ENCODE data around the gene BCAS2. TPM values are rescaled to one million over a fixed set of nuclear protein-coding genes. Genes with fewer than 3 reads are reported as not detected.

The BCAS2 gene
- total RNA-seq, 1 experiment from 2014 or later, result 26.5 TPM

GRCh38 chr1:114531094-114531493 is 50.3 kb downstream of the BCAS2 start:
- H3K9me3 ChIP-seq, result no peaks in the 10 kb centered on the region
- H3K4me3 ChIP-seq, result no peak overlapping the region
- no peaks in the 10 kb centered on the region for H3K27me3 ChIP-seq
- DNase-seq, result no peak
- no peaks in the 10 kb centered on the region for H3K36me3 ChIP-seq

GRCh38 chr1:114530224-114530623 is 51.2 kb downstream of the BCAS2 start:
- DNase-seq, result no peak
- H3K4me3 ChIP-seq, result no peak overlapping the region
- H3K27me3 ChIP-seq, result no peaks in the 10 kb centered on the region
- no peaks in the 10 kb centered on the region for H3K36me3 ChIP-seq
- no peaks in the 10 kb centered on the region for H3K9me3 ChIP-seq

DNA sequence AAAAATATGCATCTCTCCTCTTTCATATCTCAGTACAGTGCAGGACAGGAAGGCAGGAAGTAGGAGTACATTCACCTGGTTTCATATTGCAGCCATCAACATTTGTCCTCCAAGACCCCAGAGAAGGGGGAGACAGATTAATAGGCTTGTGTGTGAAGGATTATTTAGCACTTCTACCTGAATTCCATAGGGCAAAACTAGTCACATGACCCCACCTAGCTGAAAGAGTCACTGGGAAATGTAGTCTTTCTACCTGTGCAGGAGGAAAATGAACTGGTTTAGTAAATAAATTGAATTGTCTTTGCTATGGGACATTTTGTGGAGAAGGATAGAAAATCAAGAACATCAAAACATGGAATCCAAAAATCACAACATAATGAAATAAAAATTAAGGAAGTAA is 56.5 kb downstream of the BCAS2 start:
- H3K27me3 ChIP-seq, result no peaks in the 10 kb centered on the region
- H3K4me3 ChIP-seq, result no peak overlapping the region
- no peak for DNase-seq
- no peaks in the 10 kb centered on the region for H3K9me3 ChIP-seq
- no peaks in the 10 kb centered on the region for H3K36me3 ChIP-seq

GRCh38 chr1:114522264-114522575 is 59.2 kb downstream of the BCAS2 start:
- DNase-seq, result no peak

DNA sequence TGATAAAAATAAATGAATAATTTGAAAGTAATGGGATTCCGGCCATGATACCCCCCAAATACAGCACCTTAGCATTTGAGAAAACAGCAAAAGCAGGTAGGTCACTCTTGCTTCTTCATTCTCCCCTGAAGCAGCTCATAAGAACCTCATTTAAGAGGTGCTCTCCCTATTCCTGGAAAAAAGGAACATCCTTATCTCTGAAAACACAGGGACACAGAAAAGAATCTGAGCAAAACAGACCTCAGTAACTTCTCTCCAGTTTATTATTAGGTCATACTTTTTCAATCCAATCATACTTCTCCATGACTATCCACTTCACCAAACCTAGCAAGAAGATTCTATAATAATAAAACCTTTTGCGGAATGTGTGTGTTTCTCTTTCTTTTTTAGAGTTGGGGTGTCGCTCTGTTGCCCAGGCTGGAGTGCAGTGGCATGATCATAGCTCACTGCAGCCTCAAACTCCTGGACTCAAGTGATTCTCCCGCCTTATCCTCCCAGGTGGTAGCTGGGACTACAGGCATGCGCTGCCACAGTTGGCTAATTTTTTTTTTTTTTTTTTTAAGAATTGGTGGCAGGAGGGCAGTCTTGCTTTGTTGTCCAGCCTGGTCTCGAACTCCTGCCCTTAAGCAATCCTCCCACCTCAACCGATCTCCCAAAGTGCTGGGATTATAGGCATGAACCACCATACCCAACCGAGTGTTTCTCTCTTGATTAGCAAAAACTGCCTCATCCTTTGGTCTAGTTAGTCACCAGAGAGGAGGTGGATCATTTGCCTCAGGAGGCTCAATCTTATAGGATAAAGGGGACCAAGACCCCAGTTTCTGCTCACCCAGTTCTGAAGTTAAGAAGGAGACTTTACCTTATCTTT is 59.8 kb downstream of the BCAS2 start:
- no peak for DNase-seq
- no peaks in the 10 kb centered on the region for H3K36me3 ChIP-seq
- no peaks in the 10 kb centered on the region for H3K27me3 ChIP-seq
- H3K4me3 ChIP-seq, result no peak overlapping the region
- H3K9me3 ChIP-seq, result no peaks in the 10 kb centered on the region

More at GRCh38 chr1:114522264-114522575, 59.2 kb downstream of the BCAS2 start:
- H3K9me3 ChIP-seq, result no peaks in the 10 kb centered on the region
- H3K4me3 ChIP-seq, result no peak overlapping the region
- no peaks in the 10 kb centered on the region for H3K27me3 ChIP-seq
- no peaks in the 10 kb centered on the region for H3K36me3 ChIP-seq

Other genes with a start within 250 kb of the BCAS2 start
- 16.9 and 43.4 TPM in 2 replicates for gene TRIM33, start 70.4 kb downstream of the BCAS2 start, total RNA-seq (2014; rRNA removed; shearing (Covaris generic); ENCODE audit: low replicate concordance)
- gene DENND2C, start 88.4 kb upstream of the BCAS2 start, total RNA-seq (2014; rRNA removed; shearing (Covaris generic); ENCODE audit: low replicate concordance), result 1.7 and 1.8 TPM in 2 replicates
- not detected in 2 replicates for gene AMPD1, start 113.9 kb upstream of the BCAS2 start, total RNA-seq (2014; rRNA removed; shearing (Covaris generic); ENCODE audit: low replicate concordance)
- 77.3 and 111 TPM in 2 replicates for gene NRAS, start 135.2 kb upstream of the BCAS2 start, total RNA-seq (2014; rRNA removed; shearing (Covaris generic); ENCODE audit: low replicate concordance)
- 267 and 273 TPM in 2 replicates for gene CSDE1, start 176.4 kb upstream of the BCAS2 start, total RNA-seq (2014; rRNA removed; shearing (Covaris generic); ENCODE audit: low replicate concordance)
- 27.8 and 36.7 TPM in 2 replicates for gene SIKE1, start 199.1 kb upstream of the BCAS2 start, total RNA-seq (2014; rRNA removed; shearing (Covaris generic); ENCODE audit: low replicate concordance)

All from MG63 (cell line).